A673 (cell line): Measurements from ENCODE around the gene JRKL.

Experiments used
- CTCF ChIP-seq: fragments of 300-800, 200-600 bp; sonication (generic); conservative IDR thresholded peaks from 2 replicates; pipeline ENCODE4 v1.5.1; 2017; ENCODE audit warnings: low read depth, mild to moderate bottlenecking, antibody characterized with exemption, low read length, moderate library complexity, mixed read lengths
- EZH2 ChIP-seq: fragments of 200-600 bp; sonication (generic); IDR thresholded peaks from 2 replicates; pipeline ENCODE4 v1.6.1; 2017; ENCODE audit warnings: borderline replicate concordance, low read depth, mild to moderate bottlenecking, mixed read lengths, antibody characterized with exemption, low read length; ENCODE audit not compliant: poor library complexity, severe bottlenecking

- TF ChIP-seq CTCF, result no peak
- TF ChIP-seq EZH2, result no peak
Measured at GRCh38 chr11:96358321-96358720, 31.5 kb upstream of the JRKL start.
